ENCODE data around the gene SMTN.
"Not testable (repeated sequence)": the region's sequence is repeated elsewhere in the genome, so short reads cannot be mapped to it uniquely, and the experiment has no call there.

SMTN gene

DNA sequence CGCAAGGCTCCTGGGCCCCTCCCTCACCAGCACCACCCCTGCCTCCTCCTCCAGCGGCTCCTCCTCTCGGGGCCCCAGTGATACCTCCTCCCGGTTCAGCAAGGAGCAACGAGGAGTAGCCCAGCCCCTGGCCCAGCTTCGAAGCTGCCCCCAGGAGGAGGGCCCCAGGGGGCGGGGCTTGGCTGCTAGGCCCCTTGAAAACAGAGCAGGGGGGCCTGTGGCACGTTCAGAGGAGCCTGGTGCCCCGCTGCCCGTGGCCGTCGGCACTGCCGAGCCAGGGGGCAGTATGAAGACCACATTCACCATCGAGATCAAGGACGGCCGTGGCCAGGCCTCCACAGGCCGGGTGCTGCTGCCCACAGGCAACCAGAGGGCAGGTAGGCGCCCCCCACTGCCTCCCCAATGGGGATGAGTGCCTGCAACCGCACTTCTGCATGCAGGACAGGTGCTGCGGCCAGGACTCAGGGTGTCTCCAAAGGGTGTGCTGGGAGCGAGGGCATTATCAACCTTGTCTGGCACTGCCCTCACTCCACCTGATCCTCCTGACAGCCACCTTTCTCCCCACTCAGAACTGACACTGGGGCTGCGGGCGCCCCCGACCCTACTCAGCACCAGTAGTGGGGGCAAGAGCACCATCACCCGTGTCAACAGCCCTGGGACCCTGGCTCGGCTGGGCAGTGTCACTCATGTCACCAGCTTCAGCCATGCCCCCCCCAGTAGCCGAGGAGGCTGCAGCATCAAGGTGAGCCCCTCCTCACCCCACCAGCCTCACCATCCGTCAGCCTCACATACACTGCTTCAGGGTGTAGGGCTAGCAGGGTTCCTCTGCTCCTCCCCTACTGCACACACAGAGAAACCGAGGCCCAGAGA is 10.2 kb downstream of the SMTN start:
- no peak for DNase-seq

DNA sequence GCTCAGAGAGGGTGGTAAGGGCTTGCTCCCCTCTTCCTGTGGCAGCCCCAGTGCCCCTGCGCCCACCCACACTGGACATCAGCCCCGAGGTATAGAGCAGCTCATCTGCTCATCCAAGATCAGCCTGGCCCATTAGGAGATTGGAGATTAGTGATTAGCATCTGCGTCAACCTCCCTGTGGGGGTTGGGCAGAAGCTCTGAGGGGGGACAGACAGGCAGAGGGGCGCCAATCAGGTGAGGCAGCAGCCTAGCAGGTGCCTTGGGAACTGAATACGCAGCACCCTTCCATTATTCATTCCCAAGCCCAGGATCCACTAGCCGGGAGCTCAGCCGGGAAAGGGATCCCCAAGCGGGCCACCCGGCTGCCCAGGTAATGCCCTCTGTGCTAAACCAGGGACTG is 11.0 kb downstream of the SMTN start:
- no peak for DNase-seq

DNA sequence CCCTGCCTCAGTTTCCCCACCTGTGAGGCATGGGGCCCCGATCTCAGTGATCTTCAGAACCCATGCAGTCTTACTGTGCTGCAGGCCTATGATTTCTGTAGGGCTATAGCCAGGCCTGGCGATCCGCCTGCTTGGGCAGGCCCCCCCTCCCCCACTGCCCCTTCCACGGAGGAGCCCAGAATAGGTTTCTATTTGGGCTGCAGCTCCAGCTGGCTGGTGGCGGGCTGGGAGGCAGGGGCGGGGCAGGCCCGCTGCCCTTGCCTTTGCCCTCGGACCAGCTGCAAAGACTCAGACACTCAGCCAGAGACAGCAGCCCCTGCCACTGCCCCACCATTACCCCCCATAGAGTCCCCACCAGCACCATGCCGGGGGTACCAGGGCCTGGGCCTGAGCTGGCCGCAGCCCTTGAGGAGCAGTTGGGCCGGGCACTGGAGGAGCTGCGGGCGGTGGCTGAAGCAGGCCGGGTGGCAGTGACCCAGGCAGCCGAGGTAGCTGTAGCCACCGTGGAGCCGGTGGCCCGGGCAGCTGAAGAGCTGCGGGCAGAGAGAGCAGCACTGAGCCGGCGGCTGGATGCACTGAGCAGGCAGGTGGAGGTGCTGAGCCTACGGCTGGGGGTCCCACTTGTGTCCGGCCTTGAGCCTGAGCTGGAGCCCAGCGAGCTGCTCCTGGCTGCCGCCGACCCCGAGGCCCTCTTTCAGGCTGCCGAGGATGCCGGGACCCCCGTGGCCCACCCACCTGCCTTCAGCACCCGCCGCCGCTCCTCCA is 12.2 kb downstream of the SMTN start:
- no peak for DNase-seq

DNA sequence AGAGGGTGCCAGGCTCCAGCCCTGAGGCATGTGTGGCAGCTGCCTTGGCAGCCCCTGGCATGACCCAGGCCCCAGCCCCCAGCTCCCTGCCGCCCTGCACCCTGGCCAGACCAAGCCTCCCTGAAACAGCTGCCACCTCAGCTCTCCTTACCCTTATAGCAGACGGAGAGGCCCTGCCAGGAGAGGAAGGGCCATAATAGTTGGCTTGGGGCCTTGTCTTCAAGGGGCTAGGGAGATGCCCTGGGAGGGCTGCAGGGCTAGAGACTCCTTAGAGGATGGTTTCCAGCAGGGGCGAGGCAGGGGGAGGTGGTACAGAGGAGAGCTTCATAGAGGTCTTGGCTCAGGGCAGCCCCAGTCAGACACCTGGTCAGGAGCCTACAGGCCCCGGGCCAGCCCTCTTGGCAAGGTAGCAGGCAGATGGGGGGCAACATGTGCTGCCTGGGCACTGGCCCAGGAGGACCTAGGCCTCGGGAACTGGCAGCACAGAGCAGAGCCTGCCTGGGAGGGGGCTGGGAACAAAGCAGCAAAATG is 13.0 kb downstream of the SMTN start:
- no peak for DNase-seq

DNA sequence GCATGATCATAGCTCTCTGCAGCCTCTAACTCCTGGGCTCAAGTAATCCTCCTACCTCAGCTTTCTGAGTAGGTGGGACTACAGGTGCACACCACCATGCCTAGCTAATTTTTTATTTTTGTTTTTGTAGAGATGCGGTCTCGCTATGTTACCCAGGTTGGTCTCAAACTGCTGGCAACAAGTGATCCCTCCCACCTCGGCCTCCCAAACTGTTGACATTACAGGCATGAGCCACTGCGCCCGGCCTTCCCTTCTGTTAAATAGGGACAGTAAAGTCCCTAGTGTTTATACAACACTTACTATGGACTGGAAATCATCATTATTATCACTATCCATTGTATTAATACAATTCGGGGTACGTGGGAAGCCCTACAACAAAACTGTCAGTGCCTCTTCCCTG is 13.6 kb downstream of the SMTN start:
- no peak for DNase-seq

DNA sequence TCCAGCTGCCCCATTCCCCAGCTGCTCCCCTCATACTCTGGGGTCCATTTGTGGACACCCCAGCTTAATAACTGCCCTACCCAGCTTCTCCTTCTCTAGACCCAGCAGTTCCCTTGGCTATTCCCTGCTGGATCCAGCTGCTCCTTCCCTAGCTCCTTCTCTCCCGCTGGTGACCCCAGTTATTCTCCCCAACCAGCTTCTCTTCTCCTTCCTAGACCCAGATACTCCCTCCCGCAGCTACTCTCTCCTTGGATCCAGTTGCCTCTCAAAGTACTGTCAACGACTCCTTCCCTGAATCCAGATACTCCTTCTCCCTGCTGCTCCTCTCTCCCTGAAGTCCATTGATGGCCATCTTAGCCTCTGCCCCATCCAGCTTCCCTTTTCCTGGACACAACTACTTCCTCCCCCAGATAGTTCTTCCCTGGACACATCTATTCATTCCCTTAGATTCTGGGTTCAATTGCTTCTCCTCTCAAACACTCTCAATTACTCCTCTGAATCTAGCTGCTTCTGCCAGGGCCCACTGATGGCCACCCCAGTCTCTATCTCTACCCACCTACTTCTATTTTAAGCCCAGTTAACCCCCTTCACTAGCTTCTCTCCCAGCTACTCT is 14.6 kb downstream of the SMTN start:
- no peak for DNase-seq

DNA sequence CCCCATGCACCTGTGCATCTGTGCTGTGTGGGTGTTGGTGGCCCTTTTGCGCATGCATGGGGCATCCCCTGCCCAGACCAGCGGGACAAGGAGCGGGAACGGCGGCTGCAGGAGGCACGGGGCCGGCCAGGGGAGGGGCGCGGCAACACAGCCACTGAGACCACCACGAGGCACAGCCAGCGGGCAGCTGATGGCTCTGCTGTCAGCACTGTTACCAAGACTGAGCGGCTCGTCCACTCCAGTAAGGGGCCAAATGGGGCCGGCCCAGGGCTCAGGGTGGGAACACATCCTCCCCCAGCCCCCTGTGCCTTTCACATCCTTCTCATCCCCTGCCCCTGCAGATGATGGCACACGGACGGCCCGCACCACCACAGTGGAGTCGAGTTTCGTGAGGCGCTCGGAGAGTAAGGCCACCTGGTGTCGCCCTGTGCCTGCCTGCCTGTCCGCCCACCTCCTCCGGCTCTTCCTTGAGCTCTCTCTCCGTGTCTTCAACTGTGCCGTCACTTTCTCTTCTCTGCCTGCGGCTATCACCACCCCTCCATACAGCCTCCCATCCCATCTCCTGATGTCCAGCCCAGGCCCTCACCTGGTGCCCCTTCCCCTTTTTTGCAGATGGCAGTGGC is 15.7 kb downstream of the SMTN start:
- no peak for DNase-seq

DNA sequence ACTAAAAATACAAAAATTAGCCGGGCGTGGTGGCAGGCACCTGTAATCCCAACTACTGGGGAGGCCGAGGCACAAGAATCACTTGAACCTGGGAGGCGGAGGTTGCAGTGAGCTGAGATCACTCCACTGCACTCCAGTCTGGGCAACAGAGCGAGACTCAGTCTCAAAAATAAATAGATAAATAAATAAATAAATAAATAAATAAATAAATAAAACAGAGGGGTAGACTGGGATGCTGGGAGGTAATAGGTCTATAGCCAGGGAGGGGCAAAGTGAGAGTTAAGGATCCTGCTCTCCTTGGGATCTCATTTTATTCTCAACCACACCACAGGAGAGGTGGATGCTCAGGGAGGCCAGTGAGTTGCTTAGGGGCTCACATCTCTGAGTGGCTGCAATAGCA is 16.4 kb downstream of the SMTN start:
- not testable (repeated sequence) for DNase-seq

DNA sequence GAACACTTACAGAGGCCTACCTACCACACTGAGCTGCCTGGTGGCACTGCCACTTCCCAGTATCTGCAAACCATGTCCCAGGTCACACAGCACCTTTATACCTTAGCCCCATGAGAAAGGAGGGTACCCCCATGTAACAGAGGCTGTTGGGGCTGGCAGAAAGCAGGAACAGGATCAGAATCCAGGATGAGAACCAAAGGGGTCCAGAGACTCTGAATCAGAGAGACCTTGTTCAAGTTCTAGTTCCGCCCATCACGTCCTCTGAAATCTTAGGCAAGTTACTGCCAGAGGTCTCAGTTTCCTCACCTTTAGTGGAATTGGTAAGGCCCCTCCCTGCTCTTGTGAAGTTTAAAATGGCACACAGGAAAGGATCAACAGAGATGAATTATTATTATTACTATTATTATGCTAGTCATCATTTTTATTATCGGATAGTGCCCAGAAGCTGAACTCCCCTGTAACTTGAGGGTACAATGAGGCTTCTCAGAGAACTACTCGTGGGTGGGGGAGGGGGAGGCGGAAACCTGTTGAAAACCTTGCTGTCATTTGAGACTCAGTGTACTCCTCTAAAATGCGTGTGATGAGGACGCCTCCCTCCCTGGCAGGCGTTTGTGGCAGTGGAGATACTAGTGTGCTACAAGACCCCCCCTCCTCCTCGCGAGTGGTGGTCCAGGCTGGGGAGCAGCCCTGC is 17.0 kb downstream of the SMTN start:
- DNase-seq = no peak

DNA sequence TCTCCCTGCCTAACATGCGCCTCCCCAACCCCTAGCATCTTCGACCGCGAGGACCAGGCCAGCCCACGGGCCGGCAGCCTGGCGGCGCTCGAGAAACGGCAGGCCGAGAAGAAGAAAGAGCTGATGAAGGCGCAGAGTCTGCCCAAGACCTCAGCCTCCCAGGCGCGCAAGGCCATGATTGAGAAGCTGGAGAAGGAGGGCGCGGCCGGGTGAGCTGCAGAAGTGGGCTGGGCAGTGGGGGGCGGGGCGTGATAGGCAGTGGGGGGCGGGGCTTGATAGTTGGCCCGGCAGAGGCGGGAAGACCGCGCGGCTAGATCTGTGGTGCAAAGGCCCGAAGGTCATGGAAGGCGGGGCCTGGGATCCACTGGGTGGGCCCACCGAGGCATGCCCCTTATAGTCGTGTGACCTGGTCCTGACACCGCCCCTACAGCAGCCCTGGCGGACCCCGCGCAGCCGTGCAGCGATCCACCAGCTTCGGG is 17.6 kb downstream of the SMTN start:
- no peak for DNase-seq

DNA sequence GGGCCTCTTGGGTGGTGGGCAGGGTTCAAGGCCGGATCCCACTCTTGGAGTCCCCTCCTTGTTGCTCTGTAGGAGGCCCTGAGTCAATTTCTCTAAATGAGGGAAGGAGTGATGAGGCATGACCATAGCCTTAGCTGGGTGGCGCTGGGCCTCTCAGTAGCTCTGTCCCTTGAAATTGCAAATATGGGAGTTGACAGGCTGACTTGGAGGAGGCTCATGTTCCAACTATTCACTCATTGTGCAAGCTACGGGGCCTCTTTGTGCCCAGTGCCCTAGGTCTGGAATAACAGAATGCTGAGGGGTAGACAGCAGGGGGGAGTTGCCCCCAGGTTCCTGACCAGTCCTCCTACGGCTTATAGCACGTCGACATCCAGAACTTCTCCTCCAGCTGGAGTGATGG is 18.3 kb downstream of the SMTN start:
- no peak for DNase-seq

DNA sequence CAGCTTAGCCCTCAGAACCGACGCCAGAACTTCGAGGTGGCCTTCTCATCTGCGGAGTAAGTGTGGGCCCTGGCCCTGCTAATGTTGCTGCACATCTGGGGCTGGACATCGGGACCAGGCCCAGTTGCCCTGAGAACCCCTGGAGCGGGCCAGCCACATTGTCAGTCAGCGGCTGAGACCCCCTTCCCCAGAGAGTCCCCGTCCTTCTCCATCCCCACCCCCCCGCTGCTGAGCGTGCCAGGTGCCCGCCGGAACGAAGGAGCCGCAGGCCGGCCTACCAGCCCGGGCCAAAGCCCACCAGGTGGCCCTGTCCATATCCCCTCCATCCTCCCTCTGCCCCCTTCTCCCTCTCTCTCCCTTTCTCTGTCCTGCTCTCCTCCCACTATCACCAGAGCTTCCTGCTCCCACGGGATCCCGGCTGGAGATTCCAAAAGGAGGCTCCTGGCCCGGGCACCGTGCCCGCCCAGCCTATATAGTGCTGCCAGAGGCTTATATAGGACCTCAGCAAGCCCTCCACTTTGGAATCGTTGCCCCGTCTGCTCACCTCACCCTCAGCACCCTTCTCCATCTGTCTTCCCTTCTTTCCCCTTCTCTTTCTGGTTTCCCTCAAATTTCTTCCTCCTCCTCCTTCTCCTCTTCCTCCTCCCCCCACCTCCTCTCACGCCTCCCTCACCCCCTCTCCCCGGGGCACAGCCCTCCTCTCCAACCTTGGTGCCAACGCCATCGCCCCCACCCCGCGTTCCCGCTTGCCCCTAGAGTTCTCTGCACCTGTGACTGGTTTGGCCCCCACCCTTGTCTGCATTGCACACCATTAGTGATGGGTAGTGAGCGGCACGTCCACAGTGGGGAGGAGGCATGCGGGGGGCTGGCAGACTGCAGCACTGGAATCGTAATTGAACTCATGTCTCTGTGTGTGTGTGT is 19.0 kb downstream of the SMTN start:
- DNase-seq = no peak

DNA sequence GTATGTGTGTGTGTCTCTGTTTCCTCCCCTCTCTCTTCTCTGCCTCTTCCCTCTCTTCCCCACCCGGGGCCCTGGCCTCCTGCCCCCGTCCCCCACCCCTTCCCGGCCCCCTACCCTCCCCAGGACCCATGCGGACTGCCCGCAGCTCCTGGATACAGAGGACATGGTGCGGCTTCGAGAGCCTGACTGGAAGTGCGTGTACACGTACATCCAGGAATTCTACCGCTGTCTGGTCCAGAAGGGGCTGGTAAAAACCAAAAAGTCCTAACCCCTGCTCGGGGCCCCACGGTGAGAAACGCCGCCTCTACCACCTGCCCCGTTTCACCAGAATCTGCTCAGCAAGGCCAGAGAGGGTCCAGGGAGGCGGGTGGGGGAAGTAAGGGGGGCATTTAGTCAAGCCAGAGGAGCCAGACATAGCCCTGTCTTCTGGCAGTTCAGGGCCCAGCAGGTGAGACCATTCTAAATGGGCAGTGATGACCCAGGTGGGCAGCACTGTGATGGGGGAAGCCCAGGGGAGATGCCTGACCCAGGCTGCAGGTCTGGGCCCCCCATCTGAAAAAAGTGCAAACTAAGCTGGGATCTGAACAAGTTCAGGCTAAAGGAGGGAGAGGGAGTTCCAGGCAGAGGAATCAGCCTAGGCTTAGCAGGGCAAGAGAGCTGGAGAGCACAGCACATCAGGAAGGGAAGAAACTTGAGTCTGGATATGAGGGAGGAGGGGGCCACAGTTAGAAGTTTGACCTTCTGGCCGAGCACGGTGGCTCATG is 19.8 kb downstream of the SMTN start:
- DNase-seq = no peak

DNA sequence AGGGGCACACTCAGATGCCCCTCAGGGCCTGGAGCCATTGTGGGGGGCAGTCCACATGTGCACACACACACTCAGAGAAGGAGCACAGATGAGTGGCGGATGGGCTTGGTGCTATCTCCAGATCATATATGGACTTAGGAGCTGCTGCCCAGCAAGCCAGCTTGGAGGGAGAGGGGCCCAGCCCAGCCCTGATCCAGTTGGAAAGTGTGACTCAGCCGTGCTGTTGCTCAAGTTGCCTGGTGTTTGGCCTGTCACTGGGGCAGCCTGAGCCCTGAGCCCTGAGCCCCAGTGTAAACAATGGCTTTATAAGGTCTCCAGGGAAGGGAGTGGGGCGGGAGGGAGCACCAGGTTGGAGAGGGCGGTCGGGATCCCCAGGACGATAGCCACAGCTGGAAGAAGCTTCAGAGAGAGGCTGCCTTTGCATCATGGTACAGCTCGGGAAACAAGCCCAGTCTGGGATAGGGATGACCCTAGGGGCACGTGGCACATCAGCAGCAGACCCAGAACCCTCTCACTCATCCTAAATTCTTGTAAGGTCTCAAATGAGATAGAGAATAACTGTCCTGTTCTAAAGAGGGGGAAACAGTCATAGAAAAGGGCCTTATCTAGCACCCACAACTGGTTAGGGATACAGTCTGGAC is 21.4 kb downstream of the SMTN start:
- no peak for DNase-seq

DNA sequence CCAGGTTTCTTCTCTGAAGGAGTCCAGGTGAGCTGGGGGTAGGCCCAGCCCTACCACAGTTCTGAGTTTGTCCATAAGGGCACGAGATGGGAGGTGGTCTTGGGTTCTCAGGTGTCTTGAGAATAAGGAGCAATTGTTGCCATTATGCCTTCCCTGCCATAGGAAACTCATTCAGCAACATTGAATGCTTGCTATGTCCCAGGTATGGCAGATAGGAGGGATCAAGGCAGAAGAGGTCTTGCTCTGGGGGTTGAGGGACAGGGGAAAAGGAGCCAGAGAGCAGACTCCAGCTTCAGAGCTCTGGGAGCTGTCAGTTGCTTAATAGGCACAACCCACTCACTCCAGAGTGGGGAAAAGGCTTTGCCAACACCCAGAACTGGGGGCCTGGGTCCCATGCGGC is 22.0 kb downstream of the SMTN start:
- no peak for DNase-seq

DNA sequence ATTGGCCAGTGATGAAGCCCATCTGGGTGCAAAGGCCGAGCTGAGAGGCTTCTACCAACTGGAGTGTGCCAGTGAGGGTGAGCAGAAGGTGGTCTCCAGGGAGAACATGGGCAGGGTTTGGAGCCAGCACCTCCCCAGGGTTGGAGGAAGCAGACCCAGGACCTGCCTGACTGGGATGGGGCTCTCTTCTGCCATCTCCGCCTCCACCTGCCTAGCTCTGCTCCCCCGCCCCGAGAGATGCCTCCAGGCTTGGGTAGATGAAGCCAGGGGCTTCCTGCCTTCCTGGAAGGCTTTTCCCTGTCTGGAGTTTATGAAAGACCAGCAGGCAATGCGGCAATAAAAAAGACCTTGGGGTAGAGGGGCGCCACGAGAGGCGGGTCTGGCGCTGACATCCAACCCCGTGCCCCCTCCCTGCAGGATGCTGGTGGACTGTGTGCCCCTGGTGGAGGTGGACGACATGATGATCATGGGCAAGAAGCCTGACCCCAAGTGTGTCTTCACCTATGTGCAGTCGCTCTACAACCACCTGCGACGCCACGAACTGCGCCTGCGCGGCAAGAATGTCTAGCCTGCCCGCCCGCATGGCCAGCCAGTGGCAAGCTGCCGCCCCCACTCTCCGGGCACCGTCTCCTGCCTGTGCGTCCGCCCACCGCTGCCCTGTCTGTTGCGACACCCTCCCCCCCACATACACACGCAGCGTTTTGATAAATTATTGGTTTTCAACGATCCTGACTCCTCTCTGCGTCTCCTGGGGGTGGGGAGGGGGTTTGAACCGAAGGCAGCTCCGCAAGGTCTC is 23.0 kb downstream of the SMTN start:
- no peak for DNase-seq

DNA sequence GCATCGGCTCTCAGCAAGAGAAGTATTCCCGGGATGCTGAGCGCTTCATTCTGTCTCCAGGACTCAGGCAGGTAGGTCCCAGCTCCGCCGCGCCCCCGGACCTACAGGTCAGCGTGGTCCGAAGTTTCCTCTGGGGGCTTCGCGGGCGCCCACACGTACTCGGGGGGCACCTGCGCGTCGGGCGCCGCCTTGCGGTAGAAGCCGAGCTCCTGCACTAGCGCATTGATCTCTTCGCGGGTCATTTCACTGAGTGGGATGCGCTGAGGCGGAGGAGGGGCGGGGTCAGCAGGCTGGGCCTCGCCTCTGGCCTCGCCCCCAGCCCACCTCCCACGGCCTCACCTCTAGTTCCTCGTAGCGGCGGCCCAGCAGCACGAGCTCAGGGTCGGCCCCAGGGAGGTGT is 23.8 kb downstream of the SMTN start:
- DNase-seq = no peak

DNA sequence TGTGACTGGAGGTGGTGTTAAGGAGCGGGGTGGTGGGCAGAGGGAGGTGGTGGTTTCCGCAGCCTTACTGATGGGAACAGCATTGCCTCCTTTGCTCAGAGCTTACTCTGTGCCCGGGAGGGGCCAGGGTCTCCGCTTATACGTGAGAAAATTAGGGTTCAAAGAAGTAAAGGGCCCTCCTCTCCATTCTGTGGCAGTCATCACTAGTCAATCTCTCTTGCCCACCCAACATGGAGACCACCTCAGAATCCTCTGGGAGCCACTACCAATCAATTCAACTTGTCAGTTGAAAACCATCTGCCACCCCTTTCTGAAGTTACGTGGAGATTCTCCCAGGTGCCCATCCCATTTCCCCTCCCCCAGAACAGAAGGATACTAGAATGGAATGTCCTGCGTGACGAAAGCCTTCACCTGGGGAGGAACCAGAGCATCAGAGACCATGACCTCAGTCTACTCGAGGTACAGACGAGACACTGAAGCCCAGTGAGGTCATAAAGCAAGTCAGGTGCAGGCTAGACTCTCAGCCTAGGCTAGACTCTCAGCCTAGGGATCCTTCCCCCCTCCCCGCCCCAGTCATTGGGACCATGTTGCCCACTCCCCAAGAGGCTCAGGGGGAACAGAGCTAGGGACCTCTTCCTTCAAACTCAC is 24.3 kb downstream of the SMTN start:
- DNase-seq = no peak
